Prostate gland (tissue), 2 donors: Measurements from ENCODE around the gene FXR2.

Experiments used
- CTCF ChIP-seq, 4 experiments: fragments of 200-600 bp in 2 of 4; fragments of 450-650 bp in 2 of 4; sonication (generic) in 2 of 4; IDR thresholded peaks; 1 replicate in 3 of 4; 2 replicates in 1 of 4; pipeline ENCODE4 v1.5.1; 2016 to 2019; ENCODE audit warnings: antibody characterized with exemption in 4 of 4, mild to moderate bottlenecking in 2 of 4, moderate library complexity in 2 of 4
- POLR2A ChIP-seq: fragments of 450-650 bp; IDR thresholded peaks from one replicate; pipeline ENCODE4 v1.6.1; 2016; ENCODE audit warnings: antibody characterized with exemption, mild to moderate bottlenecking

GRCh38 chr17:7560172-7561027 lies 54.3 kb downstream of the FXR2 start:
- TF ChIP-seq CTCF (IDR thresholded peaks at IDR 0.05) (peak in 3 of 4 experiments; percentile 27 to 72 (median 72)), POLR2A (no peak)
